Measurements from ENCODE around the gene TEAD1. TPM values are rescaled to one million over a fixed set of nuclear protein-coding genes. Genes with fewer than 3 reads are reported as not detected.

TEAD1 gene
- total RNA-seq, 4 donors from 2014 or later, result 86.9 to 205 (median 151) TPM

- no peak for TF ChIP-seq CTCF (IDR thresholded peaks at IDR 0.05; ENCODE audit: low read depth)
Measured at GRCh38 chr11:12711496-12711895, 37.3 kb downstream of the TEAD1 start.

- no peak for TF ChIP-seq CTCF (IDR thresholded peaks at IDR 0.05; ENCODE audit: low read depth)
Measured at GRCh38 chr11:12712132-12712531, 37.9 kb downstream of the TEAD1 start.

- TF ChIP-seq CTCF (IDR thresholded peaks at IDR 0.05; ENCODE audit: low read depth), result no peak
Measured at GRCh38 chr11:12715131-12715530, 40.9 kb downstream of the TEAD1 start.

- no peak for TF ChIP-seq CTCF (IDR thresholded peaks at IDR 0.05; ENCODE audit: low read depth)
Measured at GRCh38 chr11:12715941-12716340, 41.7 kb downstream of the TEAD1 start.

GRCh38 chr11:12716816-12717215 lies 42.6 kb downstream of the TEAD1 start:
- no peak for TF ChIP-seq CTCF (IDR thresholded peaks at IDR 0.05; ENCODE audit: low read depth)

GRCh38 chr11:12717851-12718291 lies 43.6 kb downstream of the TEAD1 start:
- TF ChIP-seq CTCF (IDR thresholded peaks at IDR 0.05; ENCODE audit: low read depth), result no peak

- no peak for TF ChIP-seq CTCF (IDR thresholded peaks at IDR 0.05; ENCODE audit: low read depth)
Measured at GRCh38 chr11:12719221-12719620, 45.0 kb downstream of the TEAD1 start.
